T-helper 2 cell treated with Interferon-gamma antibody and Interleukin-4, amounts not matched to agents 5 μg/mL and 100 μg/mL, for 36 hours (primary cell): ENCODE results near the gene RAB11FIP3.
"Not testable (repeated sequence)": the region's sequence is repeated elsewhere in the genome, so short reads cannot be mapped to it uniquely, and the experiment has no call there.

ENCODE experiments used
- DNase-seq: peaks from one replicate; pipeline ENCODE4 v3.0.0; 2021; ENCODE audit warnings: low spot score
- H3K27ac Mint-ChIP-seq: one replicate; pipeline ENCODE4 v1.8.0; 2021; ENCODE audit warnings: mild to moderate bottlenecking, mixed read lengths
- H3K27me3 Mint-ChIP-seq: one replicate; pipeline ENCODE4 v1.8.0; 2021; ENCODE audit warnings: low read depth, mixed read lengths
- H3K36me3 Mint-ChIP-seq: one replicate; pipeline ENCODE4 v1.8.0; 2021; ENCODE audit warnings: low read depth, mixed read lengths
- H3K4me1 Mint-ChIP-seq: one replicate; pipeline ENCODE4 v1.8.0; 2021; ENCODE audit warnings: low read depth, mixed read lengths
- H3K4me3 Mint-ChIP-seq: one replicate; pipeline ENCODE4 v1.8.0; 2022; ENCODE audit warnings: mild to moderate bottlenecking, moderate library complexity, mixed read lengths
- H3K9me3 Mint-ChIP-seq: one replicate; pipeline ENCODE4 v1.8.0; 2021; ENCODE audit warnings: mixed read lengths

Gene RAB11FIP3

GRCh38 chr16:381789-382717 is 43.4 kb upstream of the RAB11FIP3 start, which contains the start of gene PGAP6:
TSS of gene PGAP6 (minus strand) at chr16:381978. CDS start at chr16:381821, 157 bp downstream.
- Mint-ChIP-seq H3K4me1 (peaks cover 14% of the 10 kb centered on the region), H3K27me3 (peaks cover 10% of the 10 kb centered on the region), H3K9me3 (no peaks in the 10 kb centered on the region), H3K36me3 (no peaks in the 10 kb centered on the region), H3K27ac (peak within 1 kb of the TSS; percentile 52), H3K4me3 (peak within 1 kb of the TSS; percentile 83)
- DNase-seq, result peak; percentile 70

GRCh38 chr16:383326-384051 is 42.0 kb upstream of the RAB11FIP3 start:
- peak; percentile 44 for DNase-seq
- Mint-ChIP-seq H3K4me1 (peaks cover 14% of the 10 kb centered on the region), H3K9me3 (no peaks in the 10 kb centered on the region), H3K36me3 (no peaks in the 10 kb centered on the region), H3K4me3 (peak overlapping the region; percentile 83), H3K27me3 (peaks cover 10% of the 10 kb centered on the region), H3K27ac (no peak overlapping the region)

GRCh38 chr16:386641-387156 is 38.8 kb upstream of the RAB11FIP3 start:
- H3K4me3 Mint-ChIP-seq, result no peak overlapping the region
- H3K27ac Mint-ChIP-seq, result no peak overlapping the region
- peaks cover 10% of the 10 kb centered on the region for H3K27me3 Mint-ChIP-seq
- no peaks in the 10 kb centered on the region for H3K36me3 Mint-ChIP-seq
- H3K9me3 Mint-ChIP-seq, result no peaks in the 10 kb centered on the region
- peaks cover 11% of the 10 kb centered on the region for H3K4me1 Mint-ChIP-seq
- no peak for DNase-seq

- H3K9me3 Mint-ChIP-seq, H3K4me3 Mint-ChIP-seq, H3K27ac Mint-ChIP-seq, DNase-seq, H3K4me1 Mint-ChIP-seq, H3K27me3 Mint-ChIP-seq, H3K36me3 Mint-ChIP-seq: not testable (repeated sequence)
Measured at GRCh38 chr16:387761-388666, 37.4 kb upstream of the RAB11FIP3 start.

- Mint-ChIP-seq H3K4me1 (peaks cover 3% of the 10 kb centered on the region), H3K36me3 (no peaks in the 10 kb centered on the region), H3K9me3 (no peaks in the 10 kb centered on the region), H3K4me3 (no peak overlapping the region), H3K27me3 (no peaks in the 10 kb centered on the region), H3K27ac (no peak overlapping the region)
- no peak for DNase-seq
Measured at GRCh38 chr16:389352-389751, 36.1 kb upstream of the RAB11FIP3 start.

GRCh38 chr16:391885-392335 is 33.5 kb upstream of the RAB11FIP3 start:
- no peaks in the 10 kb centered on the region for H3K36me3 Mint-ChIP-seq
- peaks cover 9% of the 10 kb centered on the region for H3K4me1 Mint-ChIP-seq
- H3K9me3 Mint-ChIP-seq, result no peaks in the 10 kb centered on the region
- no peak overlapping the region for H3K4me3 Mint-ChIP-seq
- peaks cover 10% of the 10 kb centered on the region for H3K27me3 Mint-ChIP-seq
- peak; percentile 44 for DNase-seq
- no peak overlapping the region for H3K27ac Mint-ChIP-seq

GRCh38 chr16:392450-393030 is 32.9 kb upstream of the RAB11FIP3 start:
- Mint-ChIP-seq H3K9me3 (no peaks in the 10 kb centered on the region), H3K27ac (no peak overlapping the region), H3K27me3 (peaks cover 10% of the 10 kb centered on the region), H3K4me1 (peaks cover 9% of the 10 kb centered on the region), H3K36me3 (no peaks in the 10 kb centered on the region), H3K4me3 (no peak overlapping the region)
- DNase-seq, result no peak

GRCh38 chr16:396199-396598 is 29.2 kb upstream of the RAB11FIP3 start:
- peaks cover 16% of the 10 kb centered on the region for H3K4me1 Mint-ChIP-seq
- H3K27me3 Mint-ChIP-seq, result peaks cover 10% of the 10 kb centered on the region
- peak overlapping the region; percentile 86 for H3K4me3 Mint-ChIP-seq
- peak overlapping the region; percentile 26 for H3K27ac Mint-ChIP-seq
- peaks cover 1% of the 10 kb centered on the region for H3K36me3 Mint-ChIP-seq
- H3K9me3 Mint-ChIP-seq, result no peaks in the 10 kb centered on the region
- no peak for DNase-seq

GRCh38 chr16:396605-397004 is 28.8 kb upstream of the RAB11FIP3 start:
- H3K9me3 Mint-ChIP-seq, result no peaks in the 10 kb centered on the region
- no peak for DNase-seq
- H3K27me3 Mint-ChIP-seq, result peaks cover 10% of the 10 kb centered on the region
- peaks cover 1% of the 10 kb centered on the region for H3K36me3 Mint-ChIP-seq
- peaks cover 16% of the 10 kb centered on the region for H3K4me1 Mint-ChIP-seq
- H3K4me3 Mint-ChIP-seq, result peak overlapping the region; percentile 86
- H3K27ac Mint-ChIP-seq, result peak overlapping the region; percentile 56

- DNase-seq, result no peak
- Mint-ChIP-seq H3K4me3 (peak within 1 kb of the TSS; percentile 86), H3K27ac (peak within 1 kb of the TSS; percentile 75)
Measured at GRCh38 chr16:397135-397661, 28.3 kb upstream of the RAB11FIP3 start, which contains the start of gene NME4. TSS of gene NME4 (plus strand) at chr16:397199. CDS start at chr16:397223, 24 bp downstream.

GRCh38 chr16:397736-398332 is 27.6 kb upstream of the RAB11FIP3 start:
- peaks cover 14% of the 10 kb centered on the region for H3K4me1 Mint-ChIP-seq
- peak overlapping the region; percentile 75 for H3K27ac Mint-ChIP-seq
- H3K36me3 Mint-ChIP-seq, result peaks cover 1% of the 10 kb centered on the region

More at GRCh38 chr16:397135-397661, 28.3 kb upstream of the RAB11FIP3 start, which contains the start of gene NME4:
- H3K4me1 Mint-ChIP-seq, result peaks cover 14% of the 10 kb centered on the region
- H3K36me3 Mint-ChIP-seq, result peaks cover 1% of the 10 kb centered on the region
- peaks cover 10% of the 10 kb centered on the region for H3K27me3 Mint-ChIP-seq
- H3K9me3 Mint-ChIP-seq, result no peaks in the 10 kb centered on the region

GRCh38 chr16:398561-399339 is 26.7 kb upstream of the RAB11FIP3 start:
- Mint-ChIP-seq H3K27ac (peak overlapping the region; percentile 75), H3K9me3 (no peaks in the 10 kb centered on the region), H3K36me3 (peaks cover 1% of the 10 kb centered on the region), H3K4me1 (peaks cover 14% of the 10 kb centered on the region), H3K27me3 (peaks cover 10% of the 10 kb centered on the region), H3K4me3 (peak overlapping the region; percentile 64)
- no peak for DNase-seq

More at GRCh38 chr16:397736-398332, 27.6 kb upstream of the RAB11FIP3 start:
- peak overlapping the region; percentile 64 for H3K4me3 Mint-ChIP-seq
- DNase-seq, result no peak
- peaks cover 10% of the 10 kb centered on the region for H3K27me3 Mint-ChIP-seq
- H3K9me3 Mint-ChIP-seq, result no peaks in the 10 kb centered on the region
